Activated naive CD4-positive, alpha-beta T cell (primary cell): ENCODE data around the gene HTRA3.

Experiments
- DNase-seq, 4 experiments: peaks; one replicate each; lab custom pipeline; 2025; lab: John Stamatoyannopoulos, UW

The HTRA3 gene

DNA sequence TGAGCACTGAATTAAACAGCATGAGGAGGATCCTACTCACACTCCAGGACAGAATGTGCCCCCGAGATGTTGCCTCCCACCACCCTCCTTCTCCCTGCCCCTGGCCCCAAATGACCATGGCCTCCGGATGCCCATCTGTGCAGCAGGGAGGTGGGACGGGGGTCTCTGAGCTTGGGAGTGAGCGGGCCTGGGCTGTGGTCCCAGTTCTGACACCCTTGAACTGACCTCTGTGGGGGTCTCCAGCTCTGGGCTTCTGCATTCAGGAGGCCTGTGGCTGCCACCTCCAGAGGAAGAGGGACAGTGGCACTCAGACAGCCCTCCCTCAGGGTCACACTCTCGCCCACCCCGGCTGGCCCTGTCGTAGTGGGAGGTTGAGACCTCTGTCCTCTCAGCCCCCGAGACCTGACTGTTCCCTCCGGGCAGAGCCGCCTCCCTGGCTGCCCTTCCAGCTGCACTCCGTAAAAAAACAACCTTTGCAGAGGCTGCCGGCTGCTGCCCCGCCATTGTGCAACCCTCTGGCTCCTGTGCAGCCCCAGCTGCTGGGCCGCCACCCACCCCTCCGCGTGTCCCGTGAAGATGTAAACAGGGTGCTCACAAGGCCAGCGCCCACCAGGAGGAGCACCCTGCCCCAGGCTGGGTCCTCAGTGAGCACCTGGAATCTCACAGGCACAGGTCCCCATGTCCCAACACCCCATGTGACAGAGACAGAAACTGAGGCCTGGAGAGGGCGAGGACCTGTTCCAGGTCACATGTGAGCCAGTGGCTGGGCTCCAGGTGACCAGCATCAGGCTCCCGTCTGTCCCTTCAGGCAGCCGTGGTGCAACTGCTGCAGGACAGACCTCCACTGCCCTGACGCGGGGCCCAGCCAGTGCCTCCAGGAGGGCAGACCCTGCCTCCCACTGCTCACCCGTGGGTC lies 39.6 kb downstream of the HTRA3 start:
- DNase-seq = no peak

DNA sequence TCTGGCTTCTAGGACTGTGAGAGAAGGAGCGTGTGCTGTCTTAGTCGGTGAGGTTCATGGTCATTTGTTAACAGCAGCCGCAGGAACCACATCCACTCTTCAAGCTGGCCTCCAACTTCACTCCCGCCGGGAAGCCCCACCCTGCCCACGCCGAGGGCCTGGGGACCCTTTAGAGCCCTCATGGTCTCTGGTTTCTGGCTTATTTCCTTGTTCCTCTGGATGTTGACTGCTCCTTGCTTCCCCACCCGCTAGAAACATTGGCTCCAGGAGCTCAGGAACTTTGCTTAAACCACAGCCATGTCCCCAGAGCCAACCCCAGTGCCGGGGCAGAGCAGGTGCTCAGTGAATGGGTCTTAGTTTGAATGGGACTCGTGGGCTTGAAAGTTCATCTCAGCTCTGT lies 40.8 kb downstream of the HTRA3 start:
- DNase-seq = no peak

DNA sequence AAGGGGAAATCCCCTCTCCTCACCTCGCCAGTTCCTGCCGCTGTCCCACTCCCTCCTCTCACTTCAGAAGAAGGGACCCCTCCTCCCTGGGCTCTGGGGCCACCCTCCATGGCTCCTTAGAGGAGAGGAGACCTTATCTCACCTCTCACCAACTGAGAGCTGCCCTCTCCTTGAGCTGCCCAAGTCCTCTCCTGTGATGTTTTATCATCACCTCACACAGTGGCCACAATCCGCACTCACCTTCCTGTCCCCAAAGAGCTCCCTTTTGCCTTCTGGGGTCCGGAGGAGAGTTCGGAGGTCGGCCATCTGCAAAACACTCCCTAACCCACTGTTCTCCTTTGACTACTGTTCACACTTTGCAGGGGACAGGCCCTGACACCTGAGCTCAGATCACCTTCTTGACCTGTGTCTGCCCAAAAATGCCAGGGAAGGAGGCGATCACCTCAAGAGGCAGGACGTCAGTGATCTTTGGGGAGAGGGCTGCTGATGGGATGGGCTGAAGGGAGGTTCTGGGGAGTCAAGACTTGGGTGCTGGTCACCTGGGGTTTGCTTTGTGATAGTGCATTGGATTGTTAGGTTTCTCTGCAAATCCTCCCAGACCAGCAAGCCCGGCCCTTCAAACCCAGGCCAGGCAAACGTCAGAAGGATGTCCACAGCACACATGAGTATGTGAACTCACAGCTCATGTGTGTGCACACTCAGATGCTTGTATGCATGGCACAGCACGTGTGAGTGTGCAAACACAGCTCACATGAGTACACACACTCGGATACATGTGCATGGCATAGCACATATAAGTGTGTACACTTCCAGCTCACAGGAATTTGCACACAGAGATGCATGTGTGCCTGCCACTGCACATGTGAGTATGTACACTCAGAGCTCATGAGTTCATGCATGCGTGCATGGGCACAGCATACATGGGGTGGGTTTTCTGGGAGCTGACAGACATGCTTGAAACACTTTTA lies 41.8 kb downstream of the HTRA3 start:
- DNase-seq = no peak

DNA sequence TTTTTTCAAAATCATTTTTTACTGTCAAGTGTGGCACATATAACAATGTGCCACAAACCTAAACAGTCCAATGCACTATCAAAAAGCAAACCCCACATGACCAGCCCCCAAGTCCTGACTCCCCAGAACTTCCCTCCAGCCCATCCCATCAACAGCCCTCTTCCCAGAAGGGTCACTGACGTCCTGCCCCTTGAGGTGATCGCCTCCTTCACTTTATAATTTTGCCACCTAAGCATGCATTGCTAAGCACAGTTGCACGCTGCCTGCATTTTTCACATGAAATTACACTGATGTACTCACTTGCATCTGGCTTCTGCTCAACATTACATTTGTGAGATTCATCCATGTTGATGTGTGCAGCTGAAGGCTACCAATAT lies 42.5 kb downstream of the HTRA3 start:
- no peak for DNase-seq

DNA sequence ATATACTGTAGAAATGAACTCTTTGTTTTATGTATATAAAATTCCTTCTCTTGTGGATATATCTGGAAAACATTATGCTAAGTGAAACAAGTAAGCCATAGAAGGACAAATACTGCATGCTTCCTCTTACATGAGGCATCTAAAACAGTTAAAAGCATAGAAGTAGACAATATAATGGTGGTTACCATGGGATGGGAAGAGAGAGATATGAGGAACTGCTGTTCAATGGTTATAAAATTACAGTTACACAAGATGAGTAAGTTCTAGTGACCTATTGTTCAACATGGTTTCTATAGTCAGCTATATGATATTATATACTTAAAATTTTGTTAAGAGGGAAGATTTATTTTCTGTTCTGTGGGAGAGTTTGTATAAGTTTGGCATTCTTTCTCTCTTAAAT lies 43.4 kb downstream of the HTRA3 start:
- no peak for DNase-seq

DNA sequence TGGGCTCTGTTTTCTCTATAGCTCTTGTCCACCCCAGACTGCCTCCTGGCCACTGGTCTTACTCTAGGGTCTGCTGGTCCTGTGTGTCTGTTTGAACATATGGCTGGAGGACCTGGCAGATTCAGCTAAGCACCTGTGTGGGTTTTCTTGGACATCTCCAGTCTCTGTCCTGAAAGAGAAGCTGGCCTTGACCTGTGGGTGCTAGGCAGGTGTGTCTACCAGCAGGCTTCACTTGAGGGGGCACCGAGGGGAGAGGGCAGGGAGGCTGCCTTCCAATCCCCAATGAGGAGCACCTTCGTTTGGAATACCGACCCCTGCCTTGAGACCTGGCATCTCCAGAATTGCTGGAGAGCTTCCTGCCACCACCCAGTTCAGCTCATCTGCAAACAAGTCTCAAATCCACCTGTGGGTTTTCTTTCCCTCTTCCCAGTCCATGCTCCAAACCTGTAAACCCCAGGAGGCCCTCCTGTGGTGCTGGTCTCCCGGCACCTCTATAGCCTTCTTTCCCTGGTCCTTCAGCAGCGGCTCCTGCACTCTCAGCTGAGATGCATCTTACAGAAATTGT lies 45.2 kb downstream of the HTRA3 start:
- no peak for DNase-seq

DNA sequence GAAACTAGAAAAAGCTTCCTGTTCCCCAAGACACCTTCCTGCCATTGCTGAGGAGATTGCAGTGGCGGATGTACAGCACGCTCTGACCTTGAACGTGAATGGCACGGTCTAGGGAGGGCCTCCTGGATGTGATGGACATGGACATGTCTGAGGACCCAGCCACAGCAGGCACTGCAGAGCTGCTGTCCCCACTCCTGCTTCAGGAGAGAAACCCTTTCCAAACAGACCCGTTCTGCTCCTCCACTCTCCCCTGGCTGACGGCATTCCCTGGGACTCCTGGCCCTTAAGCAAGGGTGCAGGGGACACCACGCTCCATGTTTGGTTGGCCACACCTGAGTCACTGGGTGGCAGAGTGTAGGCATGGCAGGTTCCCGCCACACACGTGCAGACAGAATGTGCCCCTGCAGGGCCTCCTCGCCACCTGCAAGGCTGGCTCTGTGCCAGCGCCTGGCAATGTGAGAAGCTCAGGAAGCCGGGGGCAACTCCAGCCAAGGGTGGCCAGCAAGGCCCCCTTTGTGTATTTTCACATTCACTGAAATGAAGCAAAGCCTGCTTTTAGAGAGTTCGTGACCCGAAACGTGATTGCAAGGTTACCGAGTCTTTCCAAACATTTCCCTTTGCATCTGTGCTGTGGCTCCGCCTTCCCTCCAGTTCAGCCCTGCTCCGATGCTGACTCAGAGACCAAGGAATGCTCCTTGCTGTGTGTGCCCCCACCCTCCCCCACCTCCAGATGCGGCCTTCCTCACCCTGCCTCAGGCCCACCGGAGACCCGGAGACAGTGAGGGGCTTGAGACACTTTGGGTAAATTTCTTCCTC lies 46.1 kb downstream of the HTRA3 start:
- DNase-seq = no peak

DNA sequence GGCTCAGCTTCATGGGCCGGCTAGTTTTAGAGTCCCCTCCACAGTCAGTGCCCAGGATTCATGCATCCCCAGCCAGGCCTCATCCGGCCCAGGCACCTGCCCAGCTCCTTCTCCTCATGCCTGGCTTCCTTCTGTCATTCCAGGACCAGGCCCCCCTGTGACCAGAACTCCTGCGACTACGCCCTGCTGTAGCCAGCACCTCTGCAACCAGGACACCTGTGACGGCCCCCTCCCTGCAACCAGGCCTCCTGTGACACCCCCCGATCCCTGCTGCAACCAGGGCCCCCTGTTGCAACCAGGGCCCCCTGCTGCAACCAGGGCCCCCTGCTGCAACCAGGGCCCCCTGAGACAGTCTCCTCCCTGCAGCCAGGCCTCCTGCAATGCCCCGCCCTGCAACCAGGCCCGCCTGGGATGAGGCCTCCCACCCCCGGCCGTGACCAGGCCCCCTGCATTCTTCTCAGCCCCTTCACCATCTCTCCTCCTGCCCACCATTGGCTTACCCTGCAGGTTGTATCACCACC lies 46.8 kb downstream of the HTRA3 start:
- no peak for DNase-seq

DNA sequence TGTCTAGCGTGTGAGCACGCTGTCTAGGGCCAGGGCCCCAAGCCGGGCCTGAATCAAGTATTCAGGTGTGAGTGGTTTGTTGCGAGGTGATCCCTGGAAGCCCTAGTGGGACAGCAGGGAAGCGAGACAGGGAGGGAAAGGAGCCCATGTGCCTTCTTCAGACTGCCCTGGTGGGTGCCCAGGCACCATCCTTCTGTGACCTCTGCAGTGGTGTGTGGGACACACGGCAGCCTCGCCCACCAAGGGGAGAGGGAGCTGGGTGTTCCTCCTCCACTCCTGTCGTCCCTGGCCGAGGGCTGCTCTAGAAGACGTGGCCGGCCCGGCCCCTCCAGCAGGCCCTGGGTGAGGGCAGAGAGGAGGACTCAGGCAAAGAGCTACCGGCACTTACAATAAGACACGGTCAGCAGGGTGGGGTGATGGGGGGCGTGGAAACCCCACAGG lies 47.4 kb downstream of the HTRA3 start:
- no peak for DNase-seq

DNA sequence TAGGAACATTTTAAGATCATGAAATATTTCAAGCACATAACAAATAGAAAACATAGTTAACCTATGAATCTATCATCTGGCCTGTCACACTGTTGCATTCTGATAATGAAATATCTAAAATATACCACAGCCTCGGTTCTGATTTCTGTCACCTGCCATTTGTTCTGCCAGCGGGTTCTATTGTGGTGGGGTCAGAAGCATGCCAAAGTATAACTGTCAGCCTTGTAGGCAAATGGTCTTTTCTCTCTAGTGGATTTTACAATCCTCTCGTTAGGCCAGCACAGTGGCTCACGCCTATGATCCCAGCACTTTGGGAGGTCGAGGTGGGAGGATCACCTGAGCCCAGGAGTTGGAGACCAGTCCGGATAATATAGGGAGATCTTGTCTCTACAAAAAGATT lies 47.9 kb downstream of the HTRA3 start:
- no peak for DNase-seq

DNA sequence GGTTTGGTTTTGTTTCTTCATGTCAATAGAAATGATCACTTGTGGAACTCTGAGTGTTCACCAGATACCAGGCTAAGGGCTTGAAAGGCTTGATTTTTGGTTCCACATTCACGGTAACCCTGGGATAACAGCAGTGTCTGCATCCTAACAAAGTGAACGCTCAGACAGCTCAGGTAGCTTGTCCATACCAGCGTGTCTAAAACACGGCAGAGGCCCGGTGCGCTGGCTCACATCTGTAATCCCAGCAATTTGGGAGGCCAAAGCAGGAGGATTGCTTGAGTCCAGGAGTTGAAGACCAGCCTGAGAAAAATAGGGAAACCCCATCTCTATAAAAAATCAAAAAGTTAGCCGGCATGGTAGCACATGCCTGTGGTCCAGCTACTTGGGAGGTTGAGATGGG lies 49.0 kb downstream of the HTRA3 start:
- DNase-seq = no peak

DNA sequence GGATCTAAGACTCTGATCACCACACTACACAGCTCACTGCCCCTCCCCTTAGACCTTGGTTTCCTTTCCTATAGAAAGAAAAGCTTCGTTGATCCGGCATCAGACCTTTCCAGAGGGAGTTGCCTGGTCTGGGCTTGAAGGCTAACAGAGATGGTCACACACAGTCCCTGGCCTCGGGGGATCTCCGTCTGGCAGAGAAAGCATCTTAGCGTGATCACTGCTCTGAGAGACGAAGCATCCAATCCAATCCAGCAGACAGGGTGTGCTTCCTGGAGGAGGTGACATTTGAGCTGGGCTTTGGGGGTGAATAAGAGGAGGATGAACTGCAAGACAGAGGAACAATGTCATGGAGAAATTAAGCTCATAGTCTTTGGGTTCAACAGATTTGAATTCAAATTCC lies 49.5 kb downstream of the HTRA3 start:
- DNase-seq = no peak

DNA sequence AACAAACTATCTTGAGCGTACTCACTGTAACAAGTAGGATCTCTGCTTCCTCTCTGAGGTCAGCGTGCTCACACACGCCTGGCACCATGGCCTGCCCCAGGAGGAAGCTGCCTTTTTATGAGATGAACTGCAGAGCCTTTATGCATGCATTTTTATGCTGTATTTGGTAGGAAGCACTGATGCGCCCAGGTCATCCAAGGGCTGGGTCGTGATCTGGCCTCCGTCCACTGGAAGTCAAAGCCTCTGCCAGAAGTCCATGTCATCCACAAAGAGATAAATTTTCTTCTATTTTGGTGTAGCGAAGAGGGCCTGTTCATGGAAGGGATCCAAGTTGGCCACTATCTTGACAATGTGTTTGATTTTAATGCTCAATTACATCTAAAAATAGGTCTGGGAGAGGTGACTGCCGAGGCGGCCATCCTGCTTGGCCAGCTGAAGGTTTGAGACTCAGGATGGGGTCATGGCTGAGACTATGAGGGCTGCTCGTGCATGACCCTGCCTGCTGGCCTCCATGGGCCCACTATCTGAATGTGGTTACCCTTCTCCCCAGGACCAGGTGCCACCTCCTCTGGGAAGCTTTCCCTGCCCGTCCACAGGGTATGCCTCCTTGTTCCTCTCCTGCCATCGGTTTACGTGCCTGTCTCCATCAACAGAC lies 50.3 kb downstream of the HTRA3 start:
- DNase-seq = no peak

DNA sequence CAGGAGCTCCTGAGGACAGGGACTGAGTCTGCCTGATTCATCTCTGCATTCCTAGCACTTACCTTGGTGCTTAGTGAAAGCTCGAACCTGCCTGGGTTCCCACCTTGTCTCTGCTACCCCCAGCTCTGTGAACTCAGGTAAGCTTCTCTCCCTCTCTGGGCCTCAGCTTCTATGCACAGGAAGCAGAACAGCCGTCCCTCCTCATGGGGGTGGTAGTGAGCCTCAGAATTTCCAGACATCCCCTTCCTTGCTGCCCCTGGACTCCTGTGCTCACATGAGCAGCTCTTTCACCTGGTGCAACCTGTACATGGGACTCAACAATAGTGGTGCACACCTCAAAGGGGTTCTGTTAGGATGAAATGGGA lies 50.8 kb downstream of the HTRA3 start:
- DNase-seq = no peak

DNA sequence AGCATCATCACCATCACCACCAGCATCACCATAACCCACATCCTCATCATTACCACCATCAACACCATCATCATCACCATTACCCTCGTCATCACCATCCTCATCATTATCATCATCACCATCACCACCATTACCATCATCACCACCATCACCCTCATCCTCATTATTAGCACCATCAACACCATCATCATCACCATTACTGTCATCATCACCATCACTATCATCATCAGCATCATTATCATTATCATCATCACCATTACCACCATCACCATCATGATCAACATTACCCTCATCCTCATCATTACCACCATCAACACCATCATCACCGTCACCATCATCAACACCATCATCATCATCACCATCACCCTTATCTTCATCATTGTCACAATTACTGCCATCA lies 51.7 kb downstream of the HTRA3 start:
- no peak for DNase-seq

DNA sequence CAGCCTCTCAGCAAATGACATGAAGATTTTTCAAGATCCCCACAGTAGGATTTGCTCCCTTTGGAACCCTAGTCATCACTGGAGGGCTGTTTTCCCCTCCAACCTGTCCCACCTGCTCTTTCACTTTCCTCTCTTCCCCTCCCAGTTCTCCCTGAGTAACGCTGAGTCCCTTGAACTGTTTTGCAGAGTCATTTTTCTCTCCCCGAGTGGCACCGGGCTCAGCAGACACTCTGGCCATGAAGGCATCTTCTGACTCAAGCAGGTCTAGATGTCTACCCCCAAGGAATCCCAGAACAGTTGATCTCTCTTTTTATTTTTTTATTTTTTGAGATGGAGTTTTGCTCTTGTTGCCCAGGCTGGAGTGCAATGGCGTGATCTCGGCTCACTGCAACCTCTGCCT lies 52.2 kb downstream of the HTRA3 start:
- DNase-seq = no peak

DNA sequence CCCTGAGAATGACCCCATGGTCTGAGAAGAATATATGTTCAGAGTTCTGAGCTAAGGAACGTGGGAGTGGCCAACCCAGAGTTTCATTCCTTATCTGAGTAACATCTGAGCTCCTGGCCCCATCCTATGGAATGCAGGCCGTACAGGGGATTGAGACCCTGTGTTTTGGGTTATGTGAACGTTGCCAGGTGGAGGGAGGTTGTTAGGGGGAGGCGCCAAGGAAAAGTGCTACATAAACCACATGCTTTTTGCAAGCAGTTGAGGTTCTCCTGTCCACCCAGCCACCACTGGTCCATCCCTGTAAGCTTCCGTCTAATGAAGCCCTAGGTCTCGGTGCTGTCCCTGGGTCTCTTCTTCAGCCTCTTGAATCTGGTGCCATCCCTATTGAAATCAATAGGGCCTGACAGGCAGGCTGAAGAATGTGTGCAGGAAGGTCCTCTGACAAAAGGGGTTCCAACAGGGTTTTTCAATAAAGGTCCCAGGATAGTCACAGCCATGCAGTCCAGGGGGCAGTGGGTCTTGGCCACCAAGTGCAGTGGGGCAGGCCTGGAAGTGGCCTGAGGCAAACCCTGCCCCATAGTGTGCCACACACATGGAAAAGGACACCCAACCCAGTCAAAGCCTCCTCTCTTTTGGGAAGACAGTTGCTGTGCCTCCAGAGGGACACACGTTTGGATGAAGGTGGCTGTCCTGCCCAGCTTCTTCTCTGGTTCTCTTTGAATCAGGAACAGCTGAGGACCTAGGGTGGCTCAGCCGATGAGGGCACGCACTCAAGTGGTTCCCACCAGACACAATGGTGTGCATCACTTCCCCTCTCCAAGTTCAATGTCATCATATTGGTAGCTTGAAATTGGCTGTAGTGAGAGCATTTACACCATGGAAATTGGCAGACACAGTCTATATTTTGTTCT lies 53.5 kb downstream of the HTRA3 start:
- DNase-seq = no peak

DNA sequence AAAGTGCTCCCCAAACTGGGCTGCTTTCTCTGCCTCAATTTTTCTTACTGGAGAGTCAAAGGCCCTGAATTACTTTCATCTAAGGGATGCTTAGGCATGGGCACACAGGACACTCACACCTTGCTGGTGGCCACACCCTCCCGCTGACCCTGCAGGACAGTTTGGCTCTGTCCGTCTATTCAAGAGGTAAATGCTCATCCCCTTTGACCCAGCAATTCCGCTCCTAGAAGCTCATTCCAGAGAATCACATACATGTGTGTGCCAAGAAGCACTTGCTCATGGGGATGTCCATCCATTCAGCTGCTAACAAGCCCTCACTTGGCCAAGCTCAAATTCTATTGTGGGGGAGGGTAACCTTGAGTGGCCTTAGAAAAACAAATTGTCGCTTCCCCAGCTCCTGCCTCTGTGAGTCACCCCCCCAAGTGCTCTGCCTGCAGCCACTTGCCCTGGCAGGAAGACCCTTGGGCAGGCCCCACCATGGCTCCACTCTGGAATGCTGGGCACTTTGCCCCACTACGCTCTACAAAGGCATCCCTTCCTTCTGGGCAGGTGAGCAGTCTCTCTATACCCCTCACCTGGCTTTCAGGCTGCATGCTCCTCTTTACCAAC lies 54.5 kb downstream of the HTRA3 start:
- no peak for DNase-seq

DNA sequence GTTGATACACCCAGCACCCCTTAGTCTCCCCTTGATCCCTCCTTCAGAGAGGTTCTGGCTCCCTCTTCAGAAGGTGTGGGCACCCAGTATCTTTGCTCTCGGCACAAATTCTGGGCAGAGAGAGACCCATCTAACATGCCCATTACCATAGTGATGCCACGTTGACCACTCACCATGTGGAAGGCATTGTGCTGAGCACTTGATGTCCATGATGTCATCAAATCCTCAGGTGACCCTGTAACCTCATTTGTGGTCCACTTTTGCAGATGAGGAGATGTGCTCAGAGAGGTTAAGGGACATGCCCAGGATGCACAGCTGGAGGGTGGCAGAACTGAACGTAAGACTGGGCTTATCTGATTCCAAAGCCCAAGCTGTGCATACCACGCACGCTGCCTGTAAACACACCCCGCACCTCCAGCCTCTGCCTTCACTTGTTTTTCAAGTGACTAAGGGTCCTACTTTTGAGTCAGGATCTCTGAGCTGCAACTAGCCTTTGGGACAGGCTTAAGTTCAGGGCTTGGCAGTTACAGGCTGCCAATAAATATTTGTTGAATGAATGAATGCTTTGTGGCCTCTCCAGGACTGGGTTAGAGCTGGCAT lies 55.2 kb downstream of the HTRA3 start:
- no peak for DNase-seq
